ENCODE results near the gene OR5A2. TPM values are rescaled to one million over a fixed set of nuclear protein-coding genes. Genes with fewer than 3 reads are reported as not detected.

OR5A2 gene
- total RNA-seq, 1 donor, result not detected

GRCh38 chr11:59368238-59369022, 57.8 kb downstream of the OR5A2 start:
- Histone ChIP-seq H3K27me3 (ENCODE audit: insufficient read depth, low read length) (no peaks in the 10 kb centered on the region), H3K4me3 (ENCODE audit: insufficient read depth, low read length) (no peak overlapping the region), H3K4me2 (ENCODE audit: insufficient read depth, low read length) (no peak overlapping the region), H4K20me1 (ENCODE audit: insufficient read depth, low read length) (no peaks in the 10 kb centered on the region), H3K4me1 (ENCODE audit: insufficient read depth, low read length) (no peaks in the 10 kb centered on the region), H3K27ac (ENCODE audit: low read depth, low read length) (no peak overlapping the region), H3K79me2 (ENCODE audit: insufficient read depth, low read length) (no peaks in the 10 kb centered on the region), H3K9me3 (ENCODE audit: low read depth, low read length) (peaks cover 1% of the 10 kb centered on the region), H3K36me3 (ENCODE audit: insufficient read depth, low read length) (no peaks in the 10 kb centered on the region), H2AFZ (ENCODE audit: low read length) (no peak overlapping the region)
- TF ChIP-seq CTCF (IDR thresholded peaks at IDR 0.05; ENCODE audit: extremely low read depth, low read depth, low read length), result no peak
- no peak for DNase-seq (ENCODE audit: insufficient read length, low spot score, missing footprints)

Other genes starting within 250 kb of the OR5A2 start
- under 0.01 and 0.36 TPM in 2 replicates for gene MPEG1, start 213.5 kb downstream of the OR5A2 start, total RNA-seq
- not detected in 2 replicates for gene OR5AN1, start 67.5 kb downstream of the OR5A2 start, total RNA-seq
- gene OR5A1, start 10.1 kb upstream of the OR5A2 start, total RNA-seq, result not detected in 2 replicates
- not detected in 2 replicates for gene OR4D6, start 30.5 kb upstream of the OR5A2 start, total RNA-seq
- gene OR4D10, start 46.9 kb upstream of the OR5A2 start, total RNA-seq, result not detected in 2 replicates
- not detected in 2 replicates for gene OR4D11, start 77.2 kb upstream of the OR5A2 start, total RNA-seq
- gene OR4D9, start 85.1 kb upstream of the OR5A2 start, total RNA-seq, result not detected in 2 replicates
- gene OSBP, start 189.4 kb upstream of the OR5A2 start, total RNA-seq, result 35.1 and 35.9 TPM in 2 replicates
- gene PATL1, start 242.6 kb upstream of the OR5A2 start, total RNA-seq, result 17.7 and 19.5 TPM in 2 replicates